ENCODE data around the gene MRGPRX3. TPM values are rescaled to one million over a fixed set of nuclear protein-coding genes. Genes with fewer than 3 reads are reported as not detected.

Gene MRGPRX3
- total and polyA plus RNA-seq, 2 experiments from 2014 or later: not detected

GRCh38 chr11:18145025-18145424 is 12.7 kb downstream of the MRGPRX3 start:
- H3F3A ChIP-seq (ENCODE audit: insufficient read depth): no peaks in the 10 kb centered on the region
- DNase-seq: no peak
- H3K9me2 ChIP-seq (ENCODE audit: insufficient read depth): no peaks in the 10 kb centered on the region
- no peaks in the 10 kb centered on the region for H3K79me2 ChIP-seq (ENCODE audit: insufficient read depth)
- no peak overlapping the region for H3K27ac ChIP-seq
- in situ Hi-C loops (cut with MboI): no loop called here
- no peak for TF ChIP-seq EZH2phosphoT487 (IDR thresholded peaks at IDR 0.05; ENCODE audit: insufficient read depth, low read depth)
- TF ChIP-seq EZH2 (IDR thresholded peaks at IDR 0.05; ENCODE audit: insufficient read depth, poor library complexity, severe bottlenecking): no peak
- H3K4me1 ChIP-seq (ENCODE audit: insufficient read depth): no peaks in the 10 kb centered on the region
- H3K36me3 ChIP-seq (ENCODE audit: low read depth): no peaks in the 10 kb centered on the region
- WGBS, 2 experiments (ENCODE audit: low coverage in 1 of 2, low lambda C conversion rate in 2 of 2, missing lambda C conversion rate in 2 of 2): 70 to 85% methylated on average over 2 of the region's 2 CpGs
- H3K9ac ChIP-seq: no peak overlapping the region
- H3K27me3 ChIP-seq (replicated peaks; ENCODE audit: insufficient read depth): peaks cover 6% of the 10 kb centered on the region; the same call in 1 of the 2 replicates
- H2AFZ ChIP-seq: no peak overlapping the region
- no peaks in the 10 kb centered on the region for H4K20me1 ChIP-seq (ENCODE audit: insufficient read depth)
- H3K9me3 ChIP-seq (ENCODE audit: low read depth): no peaks in the 10 kb centered on the region
- H3K4me2 ChIP-seq (ENCODE audit: unreplicated experiment): no peak overlapping the region
- H3K4me3 ChIP-seq: no peak overlapping the region

GRCh38 chr11:18145837-18146236 is 13.5 kb downstream of the MRGPRX3 start:
- no peaks in the 10 kb centered on the region for H3K9me3 ChIP-seq (ENCODE audit: low read depth)
- TF ChIP-seq EZH2 (IDR thresholded peaks at IDR 0.05; ENCODE audit: insufficient read depth, poor library complexity, severe bottlenecking): no peak
- no peak for TF ChIP-seq EZH2phosphoT487 (IDR thresholded peaks at IDR 0.05; ENCODE audit: insufficient read depth, low read depth)

GRCh38 chr11:18151581-18151980 is 19.2 kb downstream of the MRGPRX3 start:
- H3K4me1 ChIP-seq (ENCODE audit: insufficient read depth): no peaks in the 10 kb centered on the region
- WGBS, 2 experiments (ENCODE audit: low coverage in 1 of 2, low lambda C conversion rate in 2 of 2, missing lambda C conversion rate in 2 of 2): 37 to 44% methylated on average over 3 of the region's 3 CpGs
- H4K20me1 ChIP-seq (ENCODE audit: insufficient read depth): no peaks in the 10 kb centered on the region
- H3K9ac ChIP-seq: no peak overlapping the region
- H3K79me2 ChIP-seq (ENCODE audit: insufficient read depth): no peaks in the 10 kb centered on the region
- H3K36me3 ChIP-seq (ENCODE audit: low read depth): no peaks in the 10 kb centered on the region
- in situ Hi-C loops (cut with MboI): no loop called here
- TF ChIP-seq EZH2phosphoT487 (IDR thresholded peaks at IDR 0.05; ENCODE audit: insufficient read depth, low read depth): no peak
- TF ChIP-seq EZH2 (IDR thresholded peaks at IDR 0.05; ENCODE audit: insufficient read depth, poor library complexity, severe bottlenecking): no peak
- H3F3A ChIP-seq (ENCODE audit: insufficient read depth): no peaks in the 10 kb centered on the region
- no peak overlapping the region for H3K4me2 ChIP-seq (ENCODE audit: unreplicated experiment)
- H2AFZ ChIP-seq: no peak overlapping the region
- peaks cover 6% of the 10 kb centered on the region; the same call in 1 of the 2 replicates for H3K27me3 ChIP-seq (replicated peaks; ENCODE audit: insufficient read depth)
- no peaks in the 10 kb centered on the region for H3K9me2 ChIP-seq (ENCODE audit: insufficient read depth)
- no peaks in the 10 kb centered on the region for H3K9me3 ChIP-seq (ENCODE audit: low read depth)
- no peak overlapping the region for H3K27ac ChIP-seq
- no peak overlapping the region for H3K4me3 ChIP-seq
- no peak for DNase-seq

More at GRCh38 chr11:18145837-18146236, 13.5 kb downstream of the MRGPRX3 start:
- no peak overlapping the region for H3K27ac ChIP-seq
- no peaks in the 10 kb centered on the region for H3K36me3 ChIP-seq (ENCODE audit: low read depth)
- H3K4me3 ChIP-seq: no peak overlapping the region
- no peaks in the 10 kb centered on the region for H3K9me2 ChIP-seq (ENCODE audit: insufficient read depth)
- in situ Hi-C loops (cut with MboI): no loop called here
- 0 out of 2 replicates have a peak, but pooled peaks cover 6% of the 10 kb centered on the region for H3K27me3 ChIP-seq (replicated peaks; ENCODE audit: insufficient read depth)
- DNase-seq: no peak
- no peaks in the 10 kb centered on the region for H4K20me1 ChIP-seq (ENCODE audit: insufficient read depth)
- H3F3A ChIP-seq (ENCODE audit: insufficient read depth): no peaks in the 10 kb centered on the region
- WGBS, 2 experiments (ENCODE audit: low coverage in 1 of 2, low lambda C conversion rate in 2 of 2, missing lambda C conversion rate in 2 of 2): 18 to 21% methylated on average over 3 of the region's 3 CpGs
- no peak overlapping the region for H3K9ac ChIP-seq
- H2AFZ ChIP-seq: no peak overlapping the region
- H3K4me2 ChIP-seq (ENCODE audit: unreplicated experiment): no peak overlapping the region
- H3K79me2 ChIP-seq (ENCODE audit: insufficient read depth): no peaks in the 10 kb centered on the region
- no peaks in the 10 kb centered on the region for H3K4me1 ChIP-seq (ENCODE audit: insufficient read depth)

- no peaks in the 10 kb centered on the region for H3K9me2 ChIP-seq (ENCODE audit: insufficient read depth)
- H4K20me1 ChIP-seq (ENCODE audit: insufficient read depth): no peaks in the 10 kb centered on the region
- H3K4me2 ChIP-seq (ENCODE audit: unreplicated experiment): no peak overlapping the region
- no peak for DNase-seq
- H3K4me3 ChIP-seq: no peak overlapping the region
- no peaks in the 10 kb centered on the region for H3K79me2 ChIP-seq (ENCODE audit: insufficient read depth)
- H3K36me3 ChIP-seq (ENCODE audit: low read depth): no peaks in the 10 kb centered on the region
- H3F3A ChIP-seq (ENCODE audit: insufficient read depth): no peaks in the 10 kb centered on the region
- WGBS, 2 experiments (ENCODE audit: low coverage in 1 of 2, low lambda C conversion rate in 2 of 2, missing lambda C conversion rate in 2 of 2): 0 to 6% methylated on average over 1 of the region's 1 CpG
- in situ Hi-C loops (cut with MboI): no loop called here
- TF ChIP-seq EZH2 (IDR thresholded peaks at IDR 0.05; ENCODE audit: insufficient read depth, poor library complexity, severe bottlenecking) (no peak), EZH2phosphoT487 (IDR thresholded peaks at IDR 0.05; ENCODE audit: insufficient read depth, low read depth) (no peak)
- no peaks in the 10 kb centered on the region for H3K4me1 ChIP-seq (ENCODE audit: insufficient read depth)
- no peaks in the 10 kb centered on the region for H3K9me3 ChIP-seq (ENCODE audit: low read depth)
- H3K9ac ChIP-seq: no peak overlapping the region
- H2AFZ ChIP-seq: no peak overlapping the region
- no peaks in the 10 kb centered on the region for H3K27me3 ChIP-seq (replicated peaks; ENCODE audit: insufficient read depth)
- no peak overlapping the region for H3K27ac ChIP-seq
Observed at GRCh38 chr11:18168372-18168771, 36.0 kb downstream of the MRGPRX3 start.
